GM12891 (cell line): ENCODE measurements around the gene TTC39B.

Source experiments
- PAX5 ChIP-seq: IDR thresholded peaks from 2 replicates; pipeline ENCODE4 v1.6.1; 2011; ENCODE audit warnings: low read length, moderate library complexity, mild to moderate bottlenecking; ENCODE audit not compliant: insufficient read depth, severe bottlenecking
- POLR2A ChIP-seq: IDR thresholded peaks from 2 replicates; pipeline ENCODE4 v1.6.1; 2011; ENCODE audit warnings: low read depth, low read length, control low read depth
- POLR2AphosphoS5 ChIP-seq: IDR thresholded peaks from 2 replicates; pipeline ENCODE4 v1.6.1; 2011; ENCODE audit warnings: low read depth, low read length, control low read depth
- SPI1 ChIP-seq: IDR thresholded peaks from 2 replicates; pipeline ENCODE4 v1.6.1; 2011; ENCODE audit warnings: low read depth, low read length, control low read depth

DNA sequence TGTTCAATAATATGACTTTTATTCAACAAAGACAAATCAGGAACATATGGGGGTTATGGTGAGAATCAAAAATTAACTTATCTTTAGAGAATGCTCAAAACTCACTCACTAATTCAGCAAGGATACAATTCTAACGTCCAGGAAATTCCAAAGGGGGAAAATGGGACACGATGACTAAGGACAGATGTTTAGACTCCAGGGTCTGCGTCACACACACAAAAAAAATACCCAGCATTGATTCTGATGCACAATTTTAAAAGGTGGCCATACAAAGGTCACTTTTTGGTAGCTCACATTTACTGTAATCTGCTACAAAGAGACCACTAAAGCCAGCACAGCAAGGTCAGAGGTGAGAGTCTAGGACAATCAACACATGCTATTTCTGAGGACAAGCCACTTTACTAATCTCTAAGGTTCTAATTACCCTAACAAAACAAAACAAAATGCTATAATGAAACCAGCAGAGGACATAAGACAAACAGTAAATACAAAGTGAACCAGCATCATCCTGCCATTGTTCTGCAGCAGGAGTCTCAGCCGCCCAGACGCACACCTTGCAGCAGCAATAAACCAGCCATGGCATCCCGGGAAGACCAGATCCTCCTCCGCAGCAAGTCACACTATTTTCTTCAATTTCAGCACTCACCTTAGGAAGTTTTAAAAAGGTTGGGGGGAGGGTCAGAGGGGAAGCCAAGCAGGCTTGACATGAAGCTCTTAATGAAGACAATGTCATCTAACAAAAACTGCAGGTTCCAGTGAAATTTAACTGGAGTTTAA lies 57.8 kb downstream of the TTC39B start:
- TF ChIP-seq SPI1 (no peak), PAX5 (no peak), POLR2A (no peak), POLR2AphosphoS5 (no peak)
